Measurements from ENCODE around the gene TARM1.

DNA sequence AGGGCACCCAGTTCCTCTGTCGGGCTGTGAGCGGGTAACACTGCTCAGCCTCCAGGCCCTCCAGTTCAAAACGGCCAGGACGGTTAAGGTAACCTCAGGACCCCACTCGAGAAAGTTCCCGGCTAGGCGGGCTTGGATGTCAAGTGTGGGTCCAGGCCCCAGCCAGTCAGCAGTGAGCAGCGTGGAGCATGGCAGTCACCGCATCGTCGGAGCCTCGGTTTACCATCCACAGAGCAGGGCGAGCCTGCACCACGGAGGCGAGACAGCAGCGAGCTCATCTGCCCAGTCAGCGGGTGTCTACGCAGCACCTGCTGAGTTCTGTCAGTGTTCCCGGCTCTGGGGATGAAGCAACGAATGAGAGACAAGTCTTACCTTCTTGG lies 48.4 kb upstream of the TARM1 start:
- TF ChIP-seq CTCF (IDR thresholded peaks at IDR 0.05) (no peak), EZH2 (IDR thresholded peaks at IDR 0.05; ENCODE audit: borderline replicate concordance, insufficient read depth, low read depth, low read length, poor library complexity, severe bottlenecking) (no peak)
